ENCODE results near the gene GINM1. TPM values are rescaled to one million over a fixed set of nuclear protein-coding genes. Genes with fewer than 3 reads are reported as not detected.

GINM1 gene
- total and polyA plus RNA-seq, 2 of the 8 experiments (the other 6 are each of a cell fraction or from before 2014, with no cell fraction given), result 5.1 to 21.6 TPM

- TF ChIP-seq CHD7 (IDR thresholded peaks at IDR 0.05; ENCODE audit: insufficient replicate concordance, low read length) (no peak), E2F6 (IDR thresholded peaks at IDR 0.05) (no peak)
Observed at GRCh38 chr6:149627672-149628071, 61.5 kb downstream of the GINM1 start (continued).

All from H1 (cell line).